NCI-H146 treated with DMSO at 0.1 percent for 48 hours (cell line): ENCODE data around the gene CNTFR.
"Not testable (repeated sequence)": the region's sequence is repeated elsewhere in the genome, so short reads cannot be mapped to it uniquely, and the experiment has no call there.

ENCODE experiments used
- DNase-seq: peaks from one replicate; lab custom pipeline; 2025; ENCODE audit not compliant: unreplicated experiment; lab: John Stamatoyannopoulos, UW

CNTFR gene

DNA sequence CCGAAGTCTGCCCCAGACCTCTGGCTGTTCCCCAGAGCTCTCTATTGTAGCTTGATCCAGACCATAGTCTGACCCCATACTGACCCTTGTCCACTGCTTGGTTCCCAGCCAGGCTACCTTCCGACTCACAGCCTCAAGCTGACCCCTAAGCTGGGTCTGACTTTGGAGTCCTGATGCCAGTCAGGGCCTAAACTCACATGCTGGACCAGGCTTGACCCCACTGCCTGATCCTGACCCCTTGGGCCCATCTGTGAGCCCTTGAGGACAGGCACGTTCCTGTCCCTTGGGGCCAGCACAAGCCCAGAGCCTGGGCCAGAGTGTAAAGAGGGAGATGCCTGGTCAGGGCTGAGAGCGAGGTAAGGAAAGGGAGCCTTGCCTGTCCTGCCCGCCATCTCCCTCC lies 34.0 kb downstream of the CNTFR start:
- DNase-seq, result no peak

DNA sequence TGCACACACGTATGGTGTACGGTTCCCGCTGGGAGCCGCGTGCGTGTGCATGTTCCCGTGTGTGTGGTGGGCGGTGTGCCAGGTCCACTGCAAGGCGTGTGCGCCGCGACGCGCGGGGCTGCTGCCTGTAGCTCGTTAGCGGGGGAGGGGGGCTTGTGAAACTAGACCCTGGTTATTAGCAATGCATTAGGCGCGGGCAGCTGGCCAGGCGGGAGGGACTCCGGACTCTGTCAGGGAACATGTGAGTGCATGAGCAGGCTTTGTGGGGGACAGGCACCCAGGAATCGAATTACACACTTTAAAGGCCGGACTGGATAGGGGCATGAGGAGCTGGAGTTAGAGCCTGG lies 34.5 kb downstream of the CNTFR start:
- DNase-seq, result no peak

DNA sequence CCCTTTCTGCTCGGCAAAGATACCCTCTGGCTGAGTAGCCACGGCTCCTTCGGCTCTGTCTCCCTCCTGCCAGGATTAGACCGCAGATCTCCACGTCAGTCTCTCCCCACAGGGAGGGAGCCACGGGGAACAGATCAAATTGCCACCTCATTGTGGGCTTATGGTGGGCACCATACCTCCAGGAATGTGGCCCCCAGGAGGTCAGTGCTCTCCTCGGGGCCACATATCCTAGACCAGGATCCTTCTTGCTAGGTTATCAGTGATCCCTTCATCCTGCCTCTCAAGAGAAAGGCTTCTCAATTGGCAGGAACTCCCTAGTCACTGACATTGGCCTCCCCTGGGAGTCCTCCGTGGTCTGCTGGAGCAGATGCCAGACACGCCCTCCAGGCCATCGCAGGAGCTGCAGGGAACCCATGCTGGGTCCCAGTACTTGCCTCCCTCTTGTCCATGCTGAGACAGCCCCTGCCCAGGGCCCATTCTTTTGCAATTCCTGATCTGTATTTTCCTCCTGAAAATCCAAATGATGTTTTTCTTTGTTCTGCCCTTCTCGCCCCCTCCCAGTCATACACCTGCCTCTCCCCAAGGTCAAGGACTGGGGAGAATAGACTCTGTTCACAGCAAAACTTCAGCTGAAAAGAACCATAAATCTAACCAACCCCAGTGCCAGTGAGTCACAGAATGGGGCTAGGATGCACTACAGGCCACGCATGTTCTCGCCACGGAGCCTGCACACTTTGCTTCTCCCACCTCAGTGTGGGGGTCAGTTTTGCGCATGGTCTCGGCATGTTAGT lies 35.1 kb downstream of the CNTFR start:
- DNase-seq, result peak; percentile 11

DNA sequence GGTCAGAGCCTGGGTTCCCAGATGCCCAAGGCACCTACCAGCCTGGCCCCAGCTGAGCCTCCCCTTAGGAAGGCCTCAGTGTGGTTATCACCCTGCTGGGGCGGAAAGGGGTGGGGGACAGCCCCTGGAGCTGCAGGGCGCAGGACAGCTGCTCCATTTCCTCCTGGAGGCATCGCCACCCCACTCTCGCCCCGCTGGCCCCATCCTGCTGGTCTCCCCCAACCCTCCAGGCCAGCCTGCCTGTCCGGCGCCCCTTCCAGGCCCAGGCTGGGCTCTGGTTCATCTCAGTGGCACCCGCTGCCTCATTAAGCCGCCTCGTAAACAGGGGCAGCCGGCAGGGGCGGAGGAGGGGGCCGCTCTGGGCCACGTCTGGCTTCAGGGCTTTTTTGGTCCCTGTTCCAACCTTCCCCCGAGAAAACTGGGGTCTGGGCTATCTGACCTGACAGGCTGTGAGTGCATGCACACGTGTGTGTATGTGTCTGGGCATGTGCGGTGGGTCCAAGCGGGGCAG lies 36.0 kb downstream of the CNTFR start:
- DNase-seq, result no peak

DNA sequence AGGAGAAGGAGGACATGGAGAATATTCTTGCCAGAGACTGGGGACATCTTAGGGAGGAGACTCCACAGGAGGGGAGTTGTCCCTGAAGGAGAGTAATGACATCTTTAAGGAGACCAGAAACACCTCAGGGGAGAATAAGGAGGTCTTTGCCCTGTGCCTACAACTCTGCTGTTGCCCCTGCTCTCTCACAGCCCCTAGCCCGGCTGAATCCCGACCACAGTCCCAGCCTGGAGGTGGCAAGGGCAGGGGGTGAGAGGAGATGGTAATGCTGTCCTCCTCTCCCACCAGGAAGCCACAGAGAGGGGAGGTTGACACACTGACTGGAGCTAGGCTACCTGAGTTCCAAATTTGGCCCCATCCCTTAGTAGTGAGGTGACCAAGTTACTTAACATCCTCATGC lies 36.5 kb downstream of the CNTFR start:
- DNase-seq, result no peak

DNA sequence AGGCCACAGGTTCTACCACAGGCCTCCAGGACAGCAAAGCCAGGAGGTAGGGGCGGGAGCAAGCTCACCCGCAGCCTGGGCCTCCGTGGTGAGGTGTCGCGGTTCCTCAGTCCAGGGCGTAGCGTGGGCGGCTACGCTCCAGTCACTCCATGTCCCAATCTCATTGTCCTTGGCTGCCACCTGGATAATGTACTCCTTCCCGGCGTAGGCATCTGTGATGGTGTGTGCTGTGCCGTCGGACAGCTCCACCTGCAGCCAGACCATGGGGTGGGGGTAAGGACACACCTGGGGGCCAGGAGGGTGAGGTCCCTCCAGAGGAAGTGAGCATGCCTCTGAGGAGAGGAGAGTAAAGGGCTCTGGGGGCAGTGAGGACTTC lies 36.9 kb downstream of the CNTFR start:
- no peak for DNase-seq

DNA sequence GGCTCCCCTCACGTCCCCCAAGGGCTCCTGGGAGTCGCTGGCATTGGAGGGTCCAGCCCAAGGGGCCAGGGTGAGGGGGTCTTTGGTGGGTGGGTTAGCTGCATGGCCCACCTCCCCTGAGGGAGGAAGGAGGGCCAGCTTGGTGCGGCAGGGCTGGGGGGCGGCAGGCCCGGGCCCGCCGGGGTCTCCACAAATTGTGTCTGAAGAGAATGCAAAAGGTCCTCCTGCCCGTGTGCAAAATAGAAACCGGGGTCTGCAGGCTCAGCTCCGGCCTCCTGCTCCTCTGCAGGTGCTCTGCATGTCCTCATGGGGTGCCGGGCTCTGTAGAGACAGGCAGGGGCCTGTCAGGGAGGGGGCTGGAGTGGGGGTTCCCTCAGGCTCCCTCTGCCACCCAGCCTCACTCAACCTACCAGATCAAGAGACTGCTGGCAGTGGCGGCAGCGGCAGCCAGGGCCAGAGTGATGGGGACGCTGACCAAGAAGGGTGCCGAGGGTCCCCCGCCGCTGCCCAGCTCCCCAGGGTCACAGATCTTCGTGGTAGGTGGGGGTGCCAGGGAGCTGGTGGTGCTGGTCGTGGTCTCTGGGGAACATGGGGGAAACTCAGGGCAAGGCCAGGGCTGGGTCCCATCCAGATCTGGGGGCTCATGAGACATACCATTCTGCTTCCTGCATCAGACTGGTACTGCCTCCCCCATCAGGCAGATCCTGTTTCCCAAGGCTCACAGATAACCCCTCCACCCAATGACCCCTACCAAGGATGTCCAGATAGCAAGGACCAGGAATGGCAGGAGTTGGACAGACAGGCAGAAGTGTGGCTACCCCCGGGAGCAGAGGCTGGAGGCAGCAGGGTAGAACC lies 37.5 kb downstream of the CNTFR start:
- no peak for DNase-seq

DNA sequence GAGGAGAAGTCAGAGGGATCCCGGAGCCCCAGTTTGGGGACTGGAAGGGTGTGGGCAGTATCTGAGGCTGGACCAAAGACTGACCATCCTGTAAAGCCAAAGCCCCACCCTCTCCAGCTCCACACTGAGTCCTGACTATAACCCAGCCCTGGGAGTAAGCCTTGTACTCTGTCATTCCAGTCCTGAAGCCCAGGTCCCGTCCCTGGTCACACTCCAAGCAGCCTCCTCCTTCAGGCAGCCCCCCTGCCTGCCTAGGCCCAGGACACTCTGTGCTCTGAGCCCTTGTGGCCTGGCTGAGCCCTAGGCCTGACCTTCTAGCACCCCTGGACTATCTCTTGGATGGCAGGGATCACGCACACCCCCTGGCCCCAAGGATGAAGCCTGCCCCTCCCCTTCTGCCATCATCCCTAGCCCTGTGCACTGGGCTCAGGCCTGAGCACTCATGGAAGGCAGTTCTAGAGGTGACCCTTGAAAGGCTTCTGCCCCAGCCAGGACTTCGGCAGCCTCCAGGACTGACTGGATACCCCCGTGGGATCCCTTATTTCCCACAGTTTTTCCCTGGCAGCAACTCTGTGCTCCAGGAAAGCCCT lies 38.7 kb downstream of the CNTFR start:
- no peak for DNase-seq

DNA sequence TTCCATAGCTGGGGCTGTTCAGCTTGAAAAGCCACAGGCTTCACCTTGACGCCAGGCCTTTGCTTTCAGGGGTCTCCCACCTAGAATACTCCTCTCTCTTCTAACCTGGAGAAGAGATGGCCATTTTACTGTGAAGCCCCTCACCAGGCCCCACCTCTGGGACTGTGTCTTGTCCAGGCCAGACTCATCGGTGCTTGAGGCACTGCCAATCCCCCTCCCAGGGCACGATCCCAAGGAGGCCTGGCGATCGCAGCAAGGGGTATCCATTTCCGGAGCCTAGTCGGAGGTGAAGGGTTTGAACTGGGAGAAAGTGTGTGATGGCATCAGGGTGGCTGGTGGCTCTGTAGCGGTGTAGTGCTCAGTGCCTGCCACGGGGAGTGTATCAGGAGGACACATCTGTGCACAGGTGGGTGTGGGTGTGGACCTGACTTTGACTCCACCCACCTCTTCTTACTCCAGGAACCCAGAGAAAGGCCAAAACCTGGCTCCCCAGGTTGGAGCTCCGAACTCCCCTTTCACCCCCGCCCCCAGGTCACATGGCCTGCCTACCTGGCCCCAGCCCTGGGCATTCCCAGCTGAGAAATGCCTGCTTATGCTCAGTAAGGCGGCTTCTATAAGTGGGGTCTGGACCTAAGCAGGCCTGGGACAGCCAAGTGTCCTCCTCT lies 39.4 kb downstream of the CNTFR start:
- DNase-seq, result no peak

DNA sequence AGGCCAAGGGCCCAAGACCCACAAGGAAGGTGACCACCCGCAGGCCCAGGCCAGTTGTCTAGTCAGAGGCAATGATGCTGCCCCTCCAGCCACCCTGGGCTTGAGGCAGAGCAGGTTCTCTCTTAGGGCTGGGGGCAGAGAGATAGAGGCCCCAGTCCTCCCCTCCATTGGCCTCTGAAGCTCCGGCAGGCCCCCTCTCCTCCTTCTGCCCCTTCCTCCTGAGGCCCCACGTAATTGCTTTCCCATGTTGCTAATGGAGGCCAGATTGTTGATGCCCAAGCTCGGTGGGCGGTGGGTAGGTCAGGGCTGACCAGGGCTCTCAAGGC lies 40.2 kb downstream of the CNTFR start:
- no peak for DNase-seq

DNA sequence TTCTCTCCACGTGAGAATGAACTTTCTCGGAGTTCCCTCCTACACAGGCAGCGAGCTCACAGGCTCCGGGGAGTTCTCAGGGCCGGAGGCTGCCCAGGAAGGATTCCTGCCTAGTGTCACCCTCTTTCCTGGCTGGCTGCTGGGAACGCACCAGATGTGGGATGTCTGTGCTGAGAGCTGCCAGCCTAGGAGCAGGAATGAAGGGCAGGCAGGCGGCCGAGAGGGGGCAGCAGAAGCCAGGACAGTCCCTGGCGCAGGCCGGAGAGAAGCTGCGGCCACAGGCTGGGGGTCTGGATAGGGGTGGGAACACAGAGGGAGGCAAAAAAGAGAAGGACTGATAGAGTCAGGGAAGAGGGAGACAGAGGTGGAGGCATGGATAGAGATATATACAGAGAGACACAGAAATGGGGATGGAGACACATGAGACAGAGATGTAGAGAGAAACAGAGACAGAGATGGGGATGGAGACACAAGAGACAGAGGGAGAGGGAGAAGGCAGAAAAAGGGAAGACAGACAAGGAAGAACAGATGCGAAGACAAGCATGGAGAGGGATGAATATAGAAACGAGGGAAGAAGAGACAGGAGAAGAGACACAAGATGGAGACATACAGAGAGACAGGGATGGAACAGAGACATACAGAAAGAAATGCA lies 41.4 kb downstream of the CNTFR start:
- DNase-seq, result peak; percentile 56

DNA sequence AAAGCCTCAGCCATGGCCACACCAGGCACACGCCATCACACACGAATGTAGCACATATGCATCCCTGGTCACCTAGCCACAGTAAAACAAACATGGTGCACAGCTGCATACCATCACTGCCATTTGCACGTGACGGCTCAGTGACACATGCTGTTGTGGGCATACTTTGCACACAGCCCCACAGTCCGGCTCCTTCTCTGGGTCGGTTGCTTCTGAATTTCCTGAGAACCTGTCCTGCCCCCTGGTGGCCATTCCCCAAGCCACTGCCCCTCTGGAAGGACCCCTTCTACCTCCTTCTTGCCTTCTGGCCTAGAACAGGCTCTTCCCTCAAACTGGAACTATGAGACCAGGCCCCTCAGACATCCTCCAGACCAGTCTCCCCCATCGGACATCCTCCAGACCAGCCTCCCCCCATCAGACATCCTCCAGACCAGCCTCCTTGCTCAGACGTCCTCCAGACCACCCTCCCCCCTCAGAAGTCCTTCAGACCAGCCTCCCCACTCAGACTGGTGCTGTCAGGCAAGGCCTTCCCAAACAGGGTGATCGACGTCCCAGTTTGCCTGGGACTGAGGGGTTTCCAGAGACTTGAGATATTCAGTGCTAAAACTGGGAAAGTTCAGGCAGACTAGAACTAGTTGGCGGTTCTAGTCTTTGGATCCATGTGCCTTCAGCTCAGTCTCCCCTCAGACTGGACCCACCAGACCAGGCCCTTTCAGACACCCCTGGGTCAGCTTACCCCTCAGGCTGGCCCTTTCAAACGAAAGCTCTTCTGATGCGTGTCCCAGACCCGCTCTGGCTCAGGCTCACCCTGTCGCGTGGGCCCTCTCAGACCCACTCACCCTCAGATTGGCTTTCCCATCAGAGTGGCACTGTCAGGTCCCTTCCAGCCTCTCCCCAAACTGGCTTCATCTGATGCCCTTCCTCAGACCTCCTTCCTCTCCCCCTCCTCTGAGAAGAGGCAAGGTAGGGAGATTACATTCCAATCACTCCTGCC lies 42.4 kb downstream of the CNTFR start:
- DNase-seq, result peak; percentile 39

DNA sequence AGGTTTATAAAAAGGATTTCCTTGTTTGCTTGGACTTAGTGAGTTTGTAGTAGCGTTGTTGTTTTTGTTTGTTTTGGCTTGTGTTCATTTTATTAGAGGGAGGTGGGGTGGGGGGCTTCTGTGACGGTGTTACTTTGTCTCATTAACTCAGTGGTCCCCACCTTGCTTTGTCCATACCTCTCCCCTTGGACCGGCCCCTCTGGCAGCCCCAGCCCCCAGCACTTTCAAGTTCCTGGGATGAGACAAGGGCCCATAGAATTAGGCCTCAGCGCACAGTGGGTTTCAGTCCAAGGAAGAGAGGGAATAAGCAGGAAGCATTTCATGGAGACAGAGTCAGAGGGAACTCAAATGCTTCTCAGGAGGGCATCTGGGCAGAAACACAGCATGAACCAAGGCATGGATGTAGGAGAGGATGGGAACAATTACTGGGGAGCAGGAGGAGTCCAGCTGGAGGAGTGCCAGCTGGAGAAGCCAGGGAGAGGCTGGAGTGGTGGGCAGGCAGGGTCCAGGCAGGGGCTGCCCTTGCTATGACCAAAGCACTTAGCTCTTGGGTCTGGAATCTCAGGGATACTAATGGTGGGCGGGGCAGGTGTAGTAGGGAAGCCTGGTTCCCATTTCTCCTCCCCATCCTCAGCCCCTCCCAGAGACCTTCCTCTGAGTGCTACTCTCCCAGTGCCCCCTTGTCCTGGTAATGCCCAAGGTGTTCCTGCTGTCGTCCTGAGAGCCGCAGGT lies 43.3 kb downstream of the CNTFR start:
- no peak for DNase-seq

DNA sequence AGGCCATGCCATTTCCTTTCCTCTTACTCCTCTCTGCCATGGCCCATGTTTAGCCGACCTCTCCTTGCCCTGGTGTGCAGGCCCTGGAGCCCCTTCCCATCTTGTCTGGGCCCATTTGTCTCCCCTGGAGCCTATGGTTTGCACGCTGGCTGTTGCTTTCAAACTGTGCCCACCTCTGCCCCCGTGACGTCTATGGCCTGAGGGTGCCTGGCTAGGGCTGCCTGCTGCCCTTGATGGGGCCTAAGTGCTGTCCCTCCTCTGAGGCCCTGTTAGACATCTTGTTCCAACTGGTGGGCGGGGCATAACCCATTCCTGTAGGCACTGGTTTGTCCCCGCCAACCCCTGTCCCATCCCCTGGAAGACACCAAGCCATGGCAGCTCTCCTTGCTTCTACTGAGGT lies 44.0 kb downstream of the CNTFR start:
- no peak for DNase-seq

DNA sequence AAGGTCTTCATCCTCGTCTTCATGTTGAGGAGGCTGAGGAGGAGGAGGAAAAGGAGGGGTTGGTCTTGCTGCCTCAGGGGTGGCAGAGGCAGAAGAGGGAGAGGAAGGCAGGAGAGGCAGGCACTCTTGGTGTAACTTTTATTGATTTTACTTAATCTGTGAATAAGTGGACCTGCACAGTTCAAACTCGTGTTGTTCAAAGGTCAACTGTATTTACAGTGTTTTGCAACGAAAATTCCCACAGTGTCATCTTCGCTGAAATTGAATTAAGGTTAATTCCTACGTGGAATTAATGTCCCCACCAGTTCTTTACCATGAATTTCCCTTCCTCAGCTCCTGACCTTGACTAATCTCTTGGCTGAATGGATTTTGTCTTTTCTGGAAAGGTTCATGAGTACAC lies 45.5 kb downstream of the CNTFR start:
- DNase-seq, result no peak

DNA sequence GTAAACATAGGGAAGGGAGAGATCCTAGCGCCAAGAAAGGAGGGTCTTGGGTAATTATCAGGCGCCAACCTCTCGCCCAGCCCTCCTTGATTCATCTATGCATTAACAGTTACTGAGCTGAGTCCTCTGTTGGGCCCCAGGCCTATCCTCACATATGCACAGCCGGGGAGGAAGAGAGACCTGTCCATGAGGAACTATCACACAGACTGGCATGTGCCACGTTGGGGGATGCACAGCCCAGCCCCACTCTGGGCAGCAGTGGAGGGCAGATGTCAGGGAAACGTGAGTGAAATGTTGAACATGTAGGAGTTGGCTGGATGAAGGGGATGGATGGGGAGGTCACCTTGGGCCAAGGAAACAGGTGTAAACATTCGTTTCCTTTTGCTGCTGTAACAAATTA lies 48.0 kb downstream of the CNTFR start:
- DNase-seq, result no peak

DNA sequence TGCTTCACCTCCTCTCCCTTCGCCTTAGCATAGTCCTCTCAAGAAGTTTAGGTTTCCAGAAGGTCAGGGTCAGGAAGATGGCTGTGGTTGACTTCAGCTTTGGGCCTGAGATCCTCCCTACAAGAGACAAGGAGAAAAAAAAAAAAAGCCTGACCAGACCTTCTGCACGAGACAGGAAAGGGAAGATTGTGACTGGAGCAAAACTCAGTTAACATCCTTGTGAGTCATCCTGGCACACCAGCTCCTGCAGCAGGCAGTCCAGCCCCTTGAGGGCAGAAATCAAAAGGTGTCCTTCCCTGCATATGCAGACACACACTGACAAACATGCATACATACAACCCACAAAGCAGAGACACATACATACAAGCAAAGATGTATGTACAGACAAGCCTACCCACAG lies 48.7 kb downstream of the CNTFR start:
- no peak for DNase-seq

DNA sequence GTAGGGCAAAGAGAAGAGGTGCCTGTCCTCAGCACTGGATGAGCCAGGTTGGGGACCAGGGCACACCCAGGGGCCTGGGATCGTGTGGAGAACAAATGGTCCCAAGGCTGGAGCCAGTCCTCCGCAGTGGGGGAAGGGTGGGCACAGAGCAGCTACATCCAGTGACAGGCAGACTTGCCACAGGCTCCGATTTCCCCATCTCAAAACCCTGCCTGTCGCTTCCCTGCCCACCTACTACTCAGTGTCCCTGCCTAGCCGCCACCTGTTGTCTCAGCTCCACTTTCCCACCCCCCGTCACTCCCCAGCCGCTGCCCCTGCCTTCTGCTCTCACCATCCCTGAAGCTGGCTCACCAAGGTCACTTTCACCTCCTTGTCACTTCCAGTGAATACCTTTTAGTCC lies 52.8 kb downstream of the CNTFR start:
- DNase-seq, result no peak

DNA sequence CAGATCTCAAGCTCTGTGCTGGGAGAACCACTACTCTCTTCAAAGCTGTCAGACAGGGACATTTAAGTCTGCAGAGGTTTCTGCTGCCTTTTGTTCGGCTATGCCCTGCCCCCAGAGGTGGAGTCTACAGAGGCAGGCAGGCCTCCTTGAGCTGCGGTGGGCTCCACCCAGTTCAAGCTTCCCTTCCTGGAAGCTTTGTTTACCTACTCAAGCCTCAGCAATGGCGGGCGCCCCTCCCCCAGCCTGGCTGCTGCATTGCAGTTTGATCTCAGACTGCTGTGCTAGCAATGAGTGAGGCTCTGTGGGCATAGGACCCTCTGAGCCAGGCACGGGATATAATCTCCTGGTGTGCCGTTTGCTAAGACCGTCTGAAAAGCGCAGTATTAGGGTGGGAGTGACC lies 57.5 kb downstream of the CNTFR start:
- DNase-seq, result not testable (repeated sequence)
